Measurements from ENCODE around the gene ANKRD63.
A peak's percentile ranks its signal among the peaks of the same experiment; 100 is the strongest.

ANKRD63 gene

GRCh38 chr15:40285151-40285550 lies 2.3 kb upstream of the ANKRD63 start:
- no peak for DNase-seq (ENCODE audit: low spot score in 2 of 2)
- Histone ChIP-seq H3K27me3 (ENCODE audit: low read depth) (no peaks in the 10 kb centered on the region), H3K36me3 (replicated peaks) (no peaks in the 10 kb centered on the region), H3K9me3 (no peaks in the 10 kb centered on the region), H3K4me3 (no peak overlapping the region), H3K4me1 (peaks cover 17% of the 10 kb centered on the region)
- in situ Hi-C loops (cut with MboI; ENCODE audit: low sequenced_read_pairs) = no loop called here

DNA sequence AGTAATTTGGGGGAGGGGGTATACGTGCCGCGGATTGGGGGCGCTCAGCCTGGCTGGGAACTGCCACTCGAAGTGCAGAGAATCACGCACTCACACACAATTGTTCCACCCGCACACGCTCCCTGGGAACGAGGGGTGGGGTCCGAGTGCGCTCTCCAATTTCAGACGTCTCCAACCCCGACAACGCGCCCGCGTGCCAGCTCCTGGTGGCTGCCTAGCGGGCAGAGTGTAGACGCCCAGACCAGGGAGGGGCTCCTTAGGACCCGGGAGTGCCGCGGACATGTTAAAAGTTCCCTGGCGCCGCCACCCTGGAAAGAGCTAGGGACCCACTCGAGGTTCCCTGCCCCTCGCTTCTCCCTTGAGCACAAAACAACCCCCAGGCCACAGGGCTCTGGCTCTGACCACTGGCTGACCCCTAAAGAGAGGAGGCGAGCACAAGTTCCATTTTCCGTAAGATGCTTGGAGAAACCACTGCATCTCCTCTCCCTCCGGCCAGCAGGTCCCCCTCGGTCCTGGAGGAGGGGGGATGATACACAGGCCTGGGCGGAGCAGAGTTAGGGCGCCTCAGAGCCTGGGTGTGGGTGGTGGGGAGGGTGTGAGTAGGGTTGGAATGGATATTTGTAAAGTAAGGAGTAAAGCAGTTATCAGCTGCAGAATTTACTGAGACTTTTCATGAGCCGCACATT lies 894 bp upstream of the ANKRD63 start:
- peaks cover 17% of the 10 kb centered on the region for H3K4me1 ChIP-seq

DNA sequence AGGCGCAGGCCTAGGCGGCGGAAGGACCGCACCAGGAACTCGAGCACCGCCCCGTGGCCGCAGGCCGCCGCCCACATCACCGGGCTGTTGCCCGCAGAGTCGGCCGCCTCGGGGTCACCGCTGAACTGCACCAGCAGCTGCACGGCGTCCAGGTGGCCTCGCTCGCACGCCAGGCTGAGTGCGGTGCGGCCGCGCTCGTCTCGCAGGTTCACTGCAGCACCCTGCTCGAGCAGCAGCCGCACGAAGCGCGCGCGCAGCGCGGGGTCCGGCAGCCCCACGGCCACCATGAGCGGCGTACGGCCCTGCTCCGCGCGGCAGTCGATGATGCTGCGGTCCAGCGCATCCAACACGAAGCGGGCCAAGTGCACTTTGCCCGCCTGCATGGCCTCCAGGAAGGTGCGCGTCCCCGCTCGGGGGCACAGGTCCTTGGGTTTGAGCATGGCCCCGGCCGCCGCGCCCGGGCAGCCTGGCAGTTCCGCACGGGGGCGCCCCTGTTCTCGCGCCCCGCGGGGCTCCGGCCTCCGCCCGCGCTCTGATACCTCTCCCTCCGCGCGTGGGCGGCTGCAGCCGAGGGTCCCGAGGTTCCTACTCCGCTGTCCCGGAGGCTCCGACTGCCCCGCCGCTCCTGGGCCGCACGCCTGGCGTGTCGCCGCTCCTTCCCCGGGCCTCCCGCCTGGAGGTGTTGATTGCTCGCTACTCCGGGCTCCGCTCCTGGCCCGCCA lies 556 bp downstream of the ANKRD63 start:
- Histone ChIP-seq H3K4me1 (peaks cover 12% of the 10 kb centered on the region), H3K27me3 (ENCODE audit: low read depth) (no peaks in the 10 kb centered on the region), H3K9me3 (no peaks in the 10 kb centered on the region), H3K4me3 (peak overlapping the region; percentile 42), H3K36me3 (replicated peaks) (no peaks in the 10 kb centered on the region)
- in situ Hi-C loops (cut with MboI; ENCODE audit: low sequenced_read_pairs) = no loop called here
- peak; percentile 27 to 74 for DNase-seq (ENCODE audit: low spot score in 2 of 2)

More for the DNA sequence above, 894 bp upstream of the ANKRD63 start:
- no peak for DNase-seq (ENCODE audit: low spot score in 2 of 2)
- Histone ChIP-seq H3K27me3 (ENCODE audit: low read depth) (no peaks in the 10 kb centered on the region), H3K36me3 (replicated peaks) (no peaks in the 10 kb centered on the region), H3K4me3 (no peak overlapping the region), H3K9me3 (no peaks in the 10 kb centered on the region)
- in situ Hi-C loops (cut with MboI; ENCODE audit: low sequenced_read_pairs) = no loop called here

GRCh38 chr15:40281801-40282146 lies 1.1 kb downstream of the ANKRD63 start:
- Histone ChIP-seq H3K36me3 (replicated peaks) (no peaks in the 10 kb centered on the region), H3K9me3 (no peaks in the 10 kb centered on the region), H3K4me3 (peak overlapping the region; percentile 42; the same call in 1 of the 2 replicates), H3K4me1 (peaks cover 12% of the 10 kb centered on the region), H3K27me3 (ENCODE audit: low read depth) (no peaks in the 10 kb centered on the region)
- no peak for DNase-seq (ENCODE audit: low spot score in 2 of 2)
- in situ Hi-C loops (cut with MboI; ENCODE audit: low sequenced_read_pairs) = no loop called here

- H3K27me3 ChIP-seq (ENCODE audit: low read depth) = no peaks in the 10 kb centered on the region
- no peak for DNase-seq (ENCODE audit: low spot score in 2 of 2)
- no peaks in the 10 kb centered on the region for H3K36me3 ChIP-seq (replicated peaks)
- H3K9me3 ChIP-seq = no peaks in the 10 kb centered on the region
- in situ Hi-C loops (cut with MboI; ENCODE audit: low sequenced_read_pairs) = no loop called here
- H3K4me3 ChIP-seq = no peak overlapping the region
- peaks cover 12% of the 10 kb centered on the region for H3K4me1 ChIP-seq
These were observed 1.6 kb downstream of the ANKRD63 start for GRCh38 chr15:40281057-40281800.

GRCh38 chr15:40280260-40281056 lies 2.4 kb downstream of the ANKRD63 start:
- no peaks in the 10 kb centered on the region for H3K36me3 ChIP-seq (replicated peaks)
- H3K4me3 ChIP-seq = no peak overlapping the region
- H3K9me3 ChIP-seq = no peaks in the 10 kb centered on the region
- DNase-seq (ENCODE audit: low spot score in 2 of 2) = no peak
- H3K27me3 ChIP-seq (ENCODE audit: low read depth) = no peaks in the 10 kb centered on the region
- peaks cover 10% of the 10 kb centered on the region for H3K4me1 ChIP-seq
- in situ Hi-C loops (cut with MboI; ENCODE audit: low sequenced_read_pairs) = no loop called here

DNA sequence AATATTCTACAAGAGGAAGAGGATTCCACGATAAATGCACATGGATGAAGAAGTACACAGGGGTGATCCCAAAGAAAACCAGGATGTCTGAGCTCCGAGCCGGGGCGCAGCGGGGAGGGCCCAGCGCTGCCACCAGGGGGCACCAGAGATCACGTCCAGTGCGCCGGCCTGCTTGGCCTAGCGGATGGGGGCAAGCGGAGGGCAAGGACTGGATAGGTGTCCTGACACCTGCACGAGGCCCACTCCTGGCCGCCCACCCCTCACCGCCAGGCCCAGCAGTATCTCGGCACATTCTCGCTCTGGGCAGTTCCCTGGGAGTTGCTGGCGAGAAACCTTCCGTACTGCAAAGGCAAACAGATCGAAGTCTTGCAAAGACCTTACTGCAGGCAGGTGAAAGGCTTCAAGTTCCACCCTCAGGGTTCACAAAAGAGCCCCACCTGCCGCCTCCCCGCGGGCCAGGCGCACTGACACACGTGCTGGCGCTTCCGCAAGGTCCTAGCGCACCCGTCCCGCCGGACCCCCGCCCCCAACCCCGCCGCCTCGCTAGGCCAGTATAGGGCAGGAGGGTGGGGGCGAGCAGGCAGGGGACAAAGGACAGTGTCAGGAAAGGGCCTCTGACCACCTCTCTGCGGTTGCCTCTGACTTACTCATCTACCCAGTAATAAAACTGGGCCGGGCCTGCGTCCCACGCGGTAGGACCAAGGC lies 3.3 kb downstream of the ANKRD63 start:
- Histone ChIP-seq H3K9me3 (no peaks in the 10 kb centered on the region), H3K4me3 (no peak overlapping the region), H3K36me3 (replicated peaks) (no peaks in the 10 kb centered on the region), H3K4me1 (peaks cover 4% of the 10 kb centered on the region; the same call in 1 of the 2 replicates), H3K27me3 (ENCODE audit: low read depth) (no peaks in the 10 kb centered on the region)
- DNase-seq (ENCODE audit: low spot score in 2 of 2) = peak; percentile 33 to 90
- in situ Hi-C loops (cut with MboI; ENCODE audit: low sequenced_read_pairs) = loop anchor here (10.0 kb wide), 1 partner anchor 235 kb away; no protein-coding TSS in a partner anchor

DNA sequence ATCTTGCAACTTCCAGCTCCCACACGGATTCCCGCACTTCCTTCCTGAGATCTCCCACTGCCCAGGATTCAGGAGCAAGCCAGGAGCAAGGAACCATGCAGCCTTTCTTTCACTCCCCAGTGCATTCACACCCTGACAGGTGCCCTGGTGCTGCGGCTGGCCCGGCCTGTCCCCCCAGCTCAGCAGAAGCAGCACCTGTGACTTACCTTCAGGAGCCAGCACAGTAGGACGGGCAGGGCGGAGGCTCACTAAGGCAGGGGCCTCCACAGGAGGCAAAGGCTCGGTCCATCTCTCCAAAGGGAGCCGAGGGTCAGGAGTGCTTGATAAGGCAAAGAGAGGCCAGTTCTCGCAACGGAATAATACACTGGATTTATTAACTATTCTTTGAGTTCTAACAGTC lies 4.8 kb downstream of the ANKRD63 start:
- no peak overlapping the region for H3K4me3 ChIP-seq
- H3K4me1 ChIP-seq = peaks cover under 1% of the 10 kb centered on the region; the same call in 1 of the 2 replicates
- no peak for DNase-seq (ENCODE audit: low spot score in 2 of 2)
- H3K36me3 ChIP-seq (replicated peaks) = no peaks in the 10 kb centered on the region
- H3K9me3 ChIP-seq = no peaks in the 10 kb centered on the region
- in situ Hi-C loops (cut with MboI; ENCODE audit: low sequenced_read_pairs) = loop anchor here (10.0 kb wide), 1 partner anchor 233 kb away; no protein-coding TSS in a partner anchor
- no peaks in the 10 kb centered on the region for H3K27me3 ChIP-seq (ENCODE audit: low read depth)

DNA sequence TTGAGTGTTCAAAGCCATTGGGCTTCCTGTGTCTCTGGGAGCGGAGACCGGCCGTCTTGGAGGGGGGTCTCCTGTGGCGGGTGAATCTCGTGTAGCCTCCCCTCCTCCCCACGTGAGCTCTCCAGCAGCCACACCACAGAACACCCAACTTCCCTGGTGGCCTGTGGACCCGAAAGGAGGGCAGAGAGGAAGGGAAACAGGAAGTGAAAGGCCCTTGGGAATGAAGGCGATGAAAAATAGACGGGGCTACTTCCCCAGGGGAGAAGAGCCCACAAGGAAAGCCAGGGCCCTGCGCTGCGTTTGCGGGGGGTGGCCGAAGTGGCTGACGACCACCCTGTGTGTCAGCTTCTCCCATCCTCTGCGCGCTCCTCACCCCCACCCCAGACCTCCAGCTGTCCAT lies 5.4 kb downstream of the ANKRD63 start:
- no peak for DNase-seq (ENCODE audit: low spot score in 2 of 2)
- Histone ChIP-seq H3K36me3 (replicated peaks) (no peaks in the 10 kb centered on the region), H3K9me3 (no peaks in the 10 kb centered on the region), H3K4me1 (no peaks in the 10 kb centered on the region; the same call in 1 of the 2 replicates), H3K4me3 (no peak overlapping the region), H3K27me3 (ENCODE audit: low read depth) (no peaks in the 10 kb centered on the region)
- in situ Hi-C loops (cut with MboI; ENCODE audit: low sequenced_read_pairs) = loop anchor here (10.0 kb wide), 1 partner anchor 233 kb away; no protein-coding TSS in a partner anchor

DNA sequence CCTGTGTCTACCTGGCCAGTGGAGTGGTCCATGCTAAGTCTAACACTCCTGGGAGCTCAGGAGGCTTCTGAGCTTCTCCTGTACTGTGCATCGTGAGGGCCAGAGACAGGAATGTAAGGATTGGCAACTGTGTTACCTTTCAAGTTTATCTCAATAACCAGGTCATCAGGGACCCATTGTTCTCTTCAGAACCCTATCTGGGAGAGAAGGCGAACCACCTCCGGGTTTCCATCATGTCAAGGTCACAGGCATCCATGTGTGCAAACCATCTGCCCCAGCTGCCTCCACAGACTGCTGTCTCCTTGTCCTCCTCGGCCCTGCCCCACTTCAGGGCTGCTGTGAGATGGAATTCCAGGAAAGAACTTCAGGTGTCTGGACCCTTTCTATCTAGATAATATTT lies 5.9 kb downstream of the ANKRD63 start:
- Histone ChIP-seq H3K4me1 (no peaks in the 10 kb centered on the region; the same call in 1 of the 2 replicates), H3K27me3 (ENCODE audit: low read depth) (no peaks in the 10 kb centered on the region), H3K4me3 (no peak overlapping the region), H3K36me3 (replicated peaks) (no peaks in the 10 kb centered on the region), H3K9me3 (no peaks in the 10 kb centered on the region)
- DNase-seq (ENCODE audit: low spot score in 2 of 2) = no peak
- in situ Hi-C loops (cut with MboI; ENCODE audit: low sequenced_read_pairs) = loop anchor here (10.0 kb wide), 1 partner anchor 232 kb away; no protein-coding TSS in a partner anchor

DNA sequence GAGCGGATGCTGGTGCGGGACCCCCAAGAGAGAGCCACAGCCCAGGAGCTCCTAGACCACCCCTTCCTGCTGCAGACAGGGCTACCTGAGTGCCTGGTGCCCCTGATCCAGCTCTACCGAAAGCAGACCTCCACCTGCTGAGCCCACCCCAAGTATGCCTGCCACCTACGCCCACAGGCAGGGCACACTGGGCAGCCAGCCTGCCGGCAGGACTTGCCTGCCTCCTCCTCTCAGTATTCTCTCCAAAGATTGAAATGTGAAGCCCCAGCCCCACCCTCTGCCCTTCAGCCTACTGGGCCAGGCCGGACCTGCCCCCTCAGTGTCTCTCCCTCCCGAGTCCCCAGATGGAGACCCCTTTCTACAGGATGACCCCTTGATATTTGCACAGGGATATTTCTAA lies 6.9 kb downstream of the ANKRD63 start:
- no peak for DNase-seq (ENCODE audit: low spot score in 2 of 2)
- no peaks in the 10 kb centered on the region for H3K9me3 ChIP-seq
- H3K36me3 ChIP-seq (replicated peaks) = no peaks in the 10 kb centered on the region
- in situ Hi-C loops (cut with MboI; ENCODE audit: low sequenced_read_pairs) = loop anchor here (10.0 kb wide), 1 partner anchor 231 kb away; no protein-coding TSS in a partner anchor
- no peaks in the 10 kb centered on the region for H3K27me3 ChIP-seq (ENCODE audit: low read depth)
- no peaks in the 10 kb centered on the region for H3K4me1 ChIP-seq
- no peak overlapping the region for H3K4me3 ChIP-seq

- in situ Hi-C loops (cut with MboI; ENCODE audit: low sequenced_read_pairs) = loop anchor here (10.0 kb wide), 1 partner anchor 231 kb away; no protein-coding TSS in a partner anchor
- Histone ChIP-seq H3K4me1 (no peaks in the 10 kb centered on the region), H3K36me3 (replicated peaks) (no peaks in the 10 kb centered on the region), H3K9me3 (no peaks in the 10 kb centered on the region), H3K27me3 (ENCODE audit: low read depth) (no peaks in the 10 kb centered on the region), H3K4me3 (no peak overlapping the region)
- DNase-seq (ENCODE audit: low spot score in 2 of 2) = no peak
These were observed 7.3 kb downstream of the ANKRD63 start for GRCh38 chr15:40275523-40275922.

Measured in HAP-1 (cell line).